ENCODE measurements around the gene FAH. TPM values are rescaled to one million over a fixed set of nuclear protein-coding genes. Genes with fewer than 3 reads are reported as not detected.
A peak's percentile ranks its signal among the peaks of the same experiment; 100 is the strongest.

FAH gene
- total and polyA plus RNA-seq, 8 donors: 7.6 to 40.6 (median 18.9) TPM

DNA sequence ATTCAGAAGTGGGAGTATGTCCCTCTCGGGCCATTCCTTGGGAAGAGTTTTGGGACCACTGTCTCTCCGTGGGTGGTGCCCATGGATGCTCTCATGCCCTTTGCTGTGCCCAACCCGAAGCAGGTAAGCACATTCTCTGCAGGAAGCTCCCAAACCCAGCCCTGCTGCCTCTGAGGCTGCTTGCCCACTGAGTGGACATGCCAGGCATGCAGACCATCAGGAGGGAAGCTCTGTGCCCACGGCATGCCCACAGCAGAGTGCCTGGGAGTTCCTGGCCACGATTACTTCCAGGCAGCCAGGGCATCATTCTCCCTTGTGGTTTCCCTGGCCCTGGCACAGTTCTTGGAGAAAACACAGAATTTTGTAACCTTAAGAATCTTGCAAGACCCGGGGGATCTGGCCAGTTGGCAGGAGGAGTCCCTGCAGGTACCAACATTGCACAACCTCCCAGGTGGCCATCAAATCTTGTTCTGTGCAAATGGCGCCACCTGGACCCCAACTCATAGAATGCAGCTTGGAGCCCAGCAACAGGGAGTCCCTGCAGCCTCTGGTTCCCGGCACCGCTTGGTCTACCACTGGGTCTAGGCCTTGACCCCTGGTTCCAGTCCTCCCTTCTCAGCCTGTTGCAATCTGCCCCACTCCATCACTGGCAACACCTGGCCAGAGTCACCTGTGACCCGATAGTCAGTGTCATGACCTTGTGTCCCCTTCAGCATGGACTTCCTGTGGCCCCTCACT is 20.4 kb downstream of the FAH start:
- TF ChIP-seq POLR2AphosphoS5 (IDR thresholded peaks at IDR 0.05): no peak
- TF ChIP-seq, protein P1, sequence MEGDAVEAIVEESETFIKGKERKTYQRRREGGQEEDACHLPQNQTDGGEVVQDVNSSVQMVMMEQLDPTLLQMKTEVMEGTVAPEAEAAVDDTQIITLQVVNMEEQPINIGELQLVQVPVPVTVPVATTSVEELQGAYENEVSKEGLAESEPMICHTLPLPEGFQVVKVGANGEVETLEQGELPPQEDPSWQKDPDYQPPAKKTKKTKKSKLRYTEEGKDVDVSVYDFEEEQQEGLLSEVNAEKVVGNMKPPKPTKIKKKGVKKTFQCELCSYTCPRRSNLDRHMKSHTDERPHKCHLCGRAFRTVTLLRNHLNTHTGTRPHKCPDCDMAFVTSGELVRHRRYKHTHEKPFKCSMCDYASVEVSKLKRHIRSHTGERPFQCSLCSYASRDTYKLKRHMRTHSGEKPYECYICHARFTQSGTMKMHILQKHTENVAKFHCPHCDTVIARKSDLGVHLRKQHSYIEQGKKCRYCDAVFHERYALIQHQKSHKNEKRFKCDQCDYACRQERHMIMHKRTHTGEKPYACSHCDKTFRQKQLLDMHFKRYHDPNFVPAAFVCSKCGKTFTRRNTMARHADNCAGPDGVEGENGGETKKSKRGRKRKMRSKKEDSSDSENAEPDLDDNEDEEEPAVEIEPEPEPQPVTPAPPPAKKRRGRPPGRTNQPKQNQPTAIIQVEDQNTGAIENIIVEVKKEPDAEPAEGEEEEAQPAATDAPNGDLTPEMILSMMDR (IDR thresholded peaks at IDR 0.05): peak in 5 of 7 experiments; percentile 51 to 76 (median 68)
- 62 to 70% (median 64%) methylated on average over 8 to 10 of the region's 10 CpGs for WGBS, 5 donors
- H3K4me3 ChIP-seq: no peak overlapping the region
- no peaks in the 10 kb centered on the region for H3K27me3 ChIP-seq
- H3K27ac ChIP-seq: peak overlapping the region in 1 of 5 donors; percentile 49
- H3K36me3 ChIP-seq: peaks cover 0 to 76% (median 30%) of the 10 kb centered on the region in 4 donors
- H3K4me1 ChIP-seq: peaks cover 0 to 21% (median 10%) of the 10 kb centered on the region in 4 donors
- H3K9me3 ChIP-seq: no peaks in the 10 kb centered on the region
- peak; percentile 85 to 88 for DNase-seq
- intact Hi-C loops (cut with DNase I; ENCODE audit: low total_unique reads): no loop called here

DNA sequence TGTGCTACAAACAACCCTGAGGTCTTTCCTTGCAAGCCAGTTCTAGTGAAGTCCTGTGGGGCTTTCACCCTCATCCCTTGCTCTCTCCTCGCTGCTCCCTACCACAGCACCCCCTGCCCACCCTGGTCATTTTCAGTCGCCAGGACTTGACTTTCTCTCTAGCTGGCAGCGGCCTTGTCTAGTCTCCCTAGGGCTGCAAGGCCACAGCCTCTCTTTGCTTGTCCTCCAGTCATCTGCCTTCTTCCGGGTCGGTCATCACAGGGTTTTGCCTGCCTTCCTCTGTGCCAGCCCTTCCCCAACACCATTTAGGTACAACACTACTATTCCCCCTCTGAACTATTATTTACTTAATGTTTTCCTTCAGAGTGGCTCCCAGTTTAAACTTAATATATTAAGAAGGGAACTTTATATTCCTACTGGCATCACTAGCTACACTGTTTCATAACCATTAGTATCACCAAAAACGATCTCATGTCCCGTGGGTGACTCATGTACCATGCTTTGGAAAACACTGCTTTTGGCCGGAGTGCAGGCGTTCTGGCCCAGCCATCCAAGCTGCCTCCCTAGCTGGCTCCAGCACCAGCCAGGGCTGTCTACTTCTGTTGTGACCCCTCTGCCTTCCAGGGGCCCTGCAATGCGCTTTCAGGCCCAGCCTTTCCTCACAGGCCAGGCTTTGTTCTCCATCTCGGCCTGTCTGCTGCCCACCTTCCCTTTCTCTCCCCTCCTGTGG is 21.4 kb downstream of the FAH start:
- no peaks in the 10 kb centered on the region for H3K9me3 ChIP-seq
- H3K4me1 ChIP-seq: peaks cover 0 to 23% (median 10%) of the 10 kb centered on the region in 4 donors
- DNase-seq: no peak
- intact Hi-C loops (cut with DNase I; ENCODE audit: low total_unique reads): no loop called here
- peaks cover 0 to 74% (median 25%) of the 10 kb centered on the region in 4 donors for H3K36me3 ChIP-seq
- no peaks in the 10 kb centered on the region for H3K27me3 ChIP-seq
- no peak overlapping the region for H3K4me3 ChIP-seq
- H3K27ac ChIP-seq: peak overlapping the region in 3 of 5 donors; percentile 28 to 58 (median 50)
- WGBS, 5 donors: 76 to 87% (median 81%) methylated on average over 11 of the region's 11 CpGs
- TF ChIP-seq, protein P1 (IDR thresholded peaks at IDR 0.05): no peak
- TF ChIP-seq POLR2AphosphoS5 (IDR thresholded peaks at IDR 0.05): peak in 1 of 3 donors; percentile 26

DNA sequence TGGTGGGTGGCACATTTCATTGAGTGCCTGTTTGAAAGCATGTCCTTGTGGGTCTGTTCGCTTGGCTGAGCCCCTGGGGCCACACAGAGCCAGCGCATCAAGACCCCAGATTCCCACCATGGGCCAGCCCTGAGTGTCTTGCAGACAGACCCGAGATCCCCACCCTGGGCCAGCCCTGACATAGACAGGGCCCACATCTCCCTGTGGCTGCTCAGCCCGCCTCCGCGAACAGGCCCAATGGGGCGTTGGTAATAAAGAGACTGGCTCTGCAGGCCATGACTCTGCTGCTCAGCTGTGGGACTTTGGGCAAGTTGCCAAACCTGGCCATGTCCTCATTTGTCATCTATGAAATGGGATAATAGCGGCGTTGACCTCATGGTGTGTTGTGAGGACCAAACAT is 22.6 kb downstream of the FAH start:
- Histone ChIP-seq H3K36me3 (peaks cover 0 to 74% (median 27%) of the 10 kb centered on the region in 4 donors), H3K27ac (no peak overlapping the region), H3K4me3 (no peak overlapping the region), H3K9me3 (no peaks in the 10 kb centered on the region), H3K4me1 (peaks cover 4 to 31% (median 13%) of the 10 kb centered on the region in 4 donors), H3K27me3 (no peaks in the 10 kb centered on the region)
- intact Hi-C loops (cut with DNase I; ENCODE audit: low total_unique reads): no loop called here
- WGBS, 5 donors: 95 to 98% (median 96%) methylated on average over 5 to 9 of the region's 9 CpGs
- DNase-seq: no peak
- no peak for TF ChIP-seq POLR2AphosphoS5 (IDR thresholded peaks at IDR 0.05)
- no peak for TF ChIP-seq EP300 (IDR thresholded peaks at IDR 0.05)
- no peak for TF ChIP-seq POLR2A (IDR thresholded peaks at IDR 0.05)
- TF ChIP-seq, protein P1 (IDR thresholded peaks at IDR 0.05): no peak

DNA sequence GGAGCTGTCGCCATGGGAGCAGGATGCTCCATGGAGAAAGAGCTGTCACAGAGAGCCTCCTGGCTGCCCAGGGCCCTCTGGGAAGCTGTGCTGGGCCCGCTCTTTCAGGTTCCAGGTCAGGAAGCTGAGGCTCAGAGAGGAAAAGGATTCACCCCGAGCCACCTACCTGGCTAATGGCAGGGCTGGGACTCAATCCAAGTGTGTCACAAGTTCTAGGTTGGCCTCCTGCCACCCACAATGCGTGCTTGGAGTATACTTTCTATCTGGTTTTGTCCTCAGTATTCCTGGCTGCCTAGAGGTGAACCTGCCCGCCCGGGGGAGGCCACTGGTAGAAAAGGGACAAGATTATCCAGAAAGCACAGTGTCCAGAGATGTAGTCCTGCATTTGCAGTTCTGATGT is 23.6 kb downstream of the FAH start:
- Histone ChIP-seq H3K27me3 (no peaks in the 10 kb centered on the region), H3K36me3 (peaks cover 0 to 80% (median 37%) of the 10 kb centered on the region in 4 donors), H3K9me3 (no peaks in the 10 kb centered on the region), H3K4me3 (no peak overlapping the region), H3K27ac (no peak overlapping the region), H3K4me1 (peaks cover 4 to 31% (median 13%) of the 10 kb centered on the region in 4 donors)
- TF ChIP-seq, protein P1 (IDR thresholded peaks at IDR 0.05): no peak
- TF ChIP-seq EP300 (IDR thresholded peaks at IDR 0.05) (no peak), POLR2AphosphoS5 (IDR thresholded peaks at IDR 0.05) (no peak), POLR2A (IDR thresholded peaks at IDR 0.05) (no peak)
- DNase-seq: peak in 1 of 2 donors; percentile 64
- 36 to 63% (median 59%) methylated on average over 6 of the region's 6 CpGs for WGBS, 5 donors
- intact Hi-C loops (cut with DNase I; ENCODE audit: low total_unique reads): no loop called here
